Gastrocnemius medialis (tissue), 4 donors: Measurements from ENCODE around the gene MORN5.

Experiments
- CTCF ChIP-seq, 5 experiments: fragments of 450-650 bp in 3 of 5; fragments of 200-600 bp in 2 of 5; sonication (generic) in 2 of 5; IDR thresholded peaks in 4 of 5; conservative IDR thresholded peaks in 1 of 5; 1 replicate in 4 of 5; 2 replicates in 1 of 5; pipeline ENCODE4 v1.5.1; 2016 to 2019; ENCODE audit warnings: antibody characterized with exemption in 5 of 5, mild to moderate bottlenecking in 3 of 5, moderate library complexity in 3 of 5
- POLR2A ChIP-seq, 2 donors: fragments of 450-650 bp; IDR thresholded peaks; one replicate each; pipeline ENCODE4 v1.6.1; 2017; ENCODE audit warnings: antibody characterized with exemption in 2 of 2, mild to moderate bottlenecking in 2 of 2, moderate library complexity in 2 of 2

- TF ChIP-seq CTCF (IDR thresholded peaks at IDR 0.05 in 4 of 5, conservative IDR thresholded peaks at IDR 0.05 in 1 of 5) (no peak), POLR2A (IDR thresholded peaks at IDR 0.05) (no peak)
These were observed 45.5 kb downstream of the MORN5 start for GRCh38 chr9:122205176-122205575.
